GM21381 (cell line): ENCODE measurements around the gene TRIM32.

Experiments used
- ATAC-seq: cut with Tn5 transposase; IDR thresholded peaks from one replicate; pipeline ENCODE4 v1.9.1; 2021; ENCODE audit warnings: mild to moderate bottlenecking, moderate library complexity; ENCODE audit not compliant: unreplicated experiment

Gene TRIM32

GRCh38 chr9:116750510-116750909 is 63.4 kb downstream of the TRIM32 start:
- ATAC-seq, result no peak
